Kidney epithelial cell (primary cell): ENCODE results near the gene PTPN4. TPM values are rescaled to one million over a fixed set of nuclear protein-coding genes. Genes with fewer than 3 reads are reported as not detected.

Experiments
- DNase-seq: peaks from one replicate; pipeline ENCODE4 v3.0.0-alpha.2; 2010; ENCODE audit warnings: low read depth
- H3K27me3 ChIP-seq: 2 replicates; pipeline ENCODE4 v1.6.0; 2011; ENCODE audit warnings: low read length; ENCODE audit not compliant: control insufficient read depth, insufficient read depth
- H3K36me3 ChIP-seq: 2 replicates; pipeline ENCODE4 v1.5.1; 2011; ENCODE audit warnings: low read length; ENCODE audit not compliant: control insufficient read depth, insufficient read depth
- H3K4me3 ChIP-seq: 2 replicates; pipeline ENCODE4 v1.5.1; 2011; ENCODE audit warnings: low read depth, mild to moderate bottlenecking, control low read depth, low read length
- CTCF ChIP-seq: IDR thresholded peaks from 2 replicates; pipeline ENCODE4 v1.5.1; 2011; ENCODE audit warnings: mild to moderate bottlenecking, moderate library complexity, low read length, control low read depth, inconsistent platforms; ENCODE audit not compliant: insufficient read depth, poor library complexity, severe bottlenecking
- total RNA-seq: library from RNA; depleted of rRNA; stranded (reverse); fragments of >200 nt; gene quantifications from 2 replicates; pipeline ENCODE4 v1.2.3, GENCODE V29; 2015

Gene PTPN4
- total RNA-seq, 1 donor from 2014 or later = 11.5 TPM

- Histone ChIP-seq H3K4me3 (no peak overlapping the region), H3K27me3 (peaks cover 3% of the 10 kb centered on the region), H3K36me3 (no peaks in the 10 kb centered on the region)
- TF ChIP-seq CTCF = no peak
- DNase-seq = no peak
These were observed 32.2 kb upstream of the PTPN4 start for GRCh38 chr2:119727493-119727892.

GRCh38 chr2:119728421-119728820 lies 31.3 kb upstream of the PTPN4 start:
- Histone ChIP-seq H3K27me3 (peaks cover 3% of the 10 kb centered on the region), H3K4me3 (no peak overlapping the region), H3K36me3 (no peaks in the 10 kb centered on the region)
- TF ChIP-seq CTCF = no peak
- no peak for DNase-seq

GRCh38 chr2:119730671-119731177 lies 29.0 kb upstream of the PTPN4 start:
- peak; percentile 76 for DNase-seq

GRCh38 chr2:119731983-119732382 lies 27.7 kb upstream of the PTPN4 start:
- no peak for DNase-seq
- Histone ChIP-seq H3K4me3 (no peak overlapping the region), H3K36me3 (no peaks in the 10 kb centered on the region), H3K27me3 (peaks cover 6% of the 10 kb centered on the region)
- TF ChIP-seq CTCF = no peak

More at GRCh38 chr2:119730671-119731177, 29.0 kb upstream of the PTPN4 start:
- no peak for TF ChIP-seq CTCF
- Histone ChIP-seq H3K27me3 (peaks cover 6% of the 10 kb centered on the region), H3K36me3 (no peaks in the 10 kb centered on the region), H3K4me3 (no peak overlapping the region)

- no peak for TF ChIP-seq CTCF
- no peak for DNase-seq
- Histone ChIP-seq H3K4me3 (no peak overlapping the region), H3K36me3 (no peaks in the 10 kb centered on the region), H3K27me3 (peaks cover 6% of the 10 kb centered on the region)
These were observed 27.0 kb upstream of the PTPN4 start for GRCh38 chr2:119732601-119733164.

GRCh38 chr2:119734047-119734446 lies 25.7 kb upstream of the PTPN4 start:
- DNase-seq = no peak
- no peak overlapping the region for H3K4me3 ChIP-seq
- peaks cover 6% of the 10 kb centered on the region for H3K27me3 ChIP-seq
- no peak for TF ChIP-seq CTCF
- H3K36me3 ChIP-seq = no peaks in the 10 kb centered on the region
